ENCODE data around the gene NEMF. TPM values are rescaled to one million over a fixed set of nuclear protein-coding genes. Genes with fewer than 3 reads are reported as not detected.

Gene NEMF
- total RNA-seq, 1 donor from 2014 or later: 49.8 TPM

- Mint-ChIP-seq H3K4me1 (ENCODE audit: low read depth) (peaks cover 37% of the 10 kb centered on the region), H3K27me3 (ENCODE audit: low read depth) (no peaks in the 10 kb centered on the region), H3K27ac (ENCODE audit: unreplicated experiment) (peak overlapping the region; percentile 59), H3K36me3 (ENCODE audit: low read depth) (peaks cover 6% of the 10 kb centered on the region), H3K4me3 (ENCODE audit: unreplicated experiment) (peak overlapping the region; percentile 95), H3K9me3 (ENCODE audit: low read depth) (no peaks in the 10 kb centered on the region)
- TF ChIP-seq CTCF (IDR thresholded peaks at IDR 0.05): peak; percentile 83
- no peak for DNase-seq (ENCODE audit: low spot score)
Measured at GRCh38 chr14:49853572-49854375, 1.2 kb upstream of the NEMF start.

- peak overlapping the region; percentile 95 for H3K4me3 Mint-ChIP-seq (ENCODE audit: unreplicated experiment)
- H3K4me1 Mint-ChIP-seq (ENCODE audit: low read depth): peaks cover 34% of the 10 kb centered on the region
- no peak for DNase-seq (ENCODE audit: low spot score)
- peak overlapping the region; percentile 95 for H3K27ac Mint-ChIP-seq (ENCODE audit: unreplicated experiment)
- peaks cover 6% of the 10 kb centered on the region for H3K36me3 Mint-ChIP-seq (ENCODE audit: low read depth)
- no peaks in the 10 kb centered on the region for H3K27me3 Mint-ChIP-seq (ENCODE audit: low read depth)
- no peaks in the 10 kb centered on the region for H3K9me3 Mint-ChIP-seq (ENCODE audit: low read depth)
- TF ChIP-seq CTCF (IDR thresholded peaks at IDR 0.05): no peak
Measured at GRCh38 chr14:49853158-49853477, 530 bp upstream of the NEMF start.

- Mint-ChIP-seq H3K4me1 (ENCODE audit: low read depth) (peaks cover 26% of the 10 kb centered on the region), H3K36me3 (ENCODE audit: low read depth) (peaks cover 6% of the 10 kb centered on the region), H3K9me3 (ENCODE audit: low read depth) (no peaks in the 10 kb centered on the region), H3K27ac (ENCODE audit: unreplicated experiment) (peak overlapping the region; percentile 95), H3K27me3 (ENCODE audit: low read depth) (no peaks in the 10 kb centered on the region), H3K4me3 (ENCODE audit: unreplicated experiment) (peak overlapping the region; percentile 95)
- DNase-seq (ENCODE audit: low spot score): no peak
- no peak for TF ChIP-seq CTCF (IDR thresholded peaks at IDR 0.05)
Measured at GRCh38 chr14:49851813-49852212, 775 bp downstream of the NEMF start.

- peaks cover 26% of the 10 kb centered on the region for H3K4me1 Mint-ChIP-seq (ENCODE audit: low read depth)
- TF ChIP-seq CTCF (IDR thresholded peaks at IDR 0.05): no peak
- no peak for DNase-seq (ENCODE audit: low spot score)
- no peak overlapping the region for H3K4me3 Mint-ChIP-seq (ENCODE audit: unreplicated experiment)
- peak overlapping the region; percentile 1 for H3K27ac Mint-ChIP-seq (ENCODE audit: unreplicated experiment)
- H3K27me3 Mint-ChIP-seq (ENCODE audit: low read depth): no peaks in the 10 kb centered on the region
- no peaks in the 10 kb centered on the region for H3K9me3 Mint-ChIP-seq (ENCODE audit: low read depth)
- peaks cover 13% of the 10 kb centered on the region for H3K36me3 Mint-ChIP-seq (ENCODE audit: low read depth)
Measured at GRCh38 chr14:49849213-49849847, 3.3 kb downstream of the NEMF start.

- H3K27me3 Mint-ChIP-seq (ENCODE audit: low read depth): no peaks in the 10 kb centered on the region
- TF ChIP-seq CTCF (IDR thresholded peaks at IDR 0.05): no peak
- no peaks in the 10 kb centered on the region for H3K4me1 Mint-ChIP-seq (ENCODE audit: low read depth)
- peaks cover 41% of the 10 kb centered on the region for H3K36me3 Mint-ChIP-seq (ENCODE audit: low read depth)
- no peak overlapping the region for H3K27ac Mint-ChIP-seq (ENCODE audit: unreplicated experiment)
- no peaks in the 10 kb centered on the region for H3K9me3 Mint-ChIP-seq (ENCODE audit: low read depth)
- H3K4me3 Mint-ChIP-seq (ENCODE audit: unreplicated experiment): no peak overlapping the region
- no peak for DNase-seq (ENCODE audit: low spot score)
Measured at GRCh38 chr14:49828640-49829039, 23.9 kb downstream of the NEMF start.

Measured in chondrocyte (in vitro differentiated cells).